HG02870 (cell line): ENCODE data around the gene SPECC1.
"Not testable (repeated sequence)": the region's sequence is repeated elsewhere in the genome, so short reads cannot be mapped to it uniquely, and the experiment has no call there.

Experiments used
- ATAC-seq: cut with Tn5 transposase; IDR thresholded peaks from one replicate; pipeline ENCODE4 v1.9.1; 2021; ENCODE audit warnings: mild to moderate bottlenecking, moderate library complexity; ENCODE audit not compliant: unreplicated experiment

SPECC1 gene

GRCh38 chr17:20284570-20285295, 275.6 kb downstream of the SPECC1 start:
- ATAC-seq: no peak

- no peak for ATAC-seq
Observed at GRCh38 chr17:20289984-20290383, 280.8 kb downstream of the SPECC1 start.

DNA sequence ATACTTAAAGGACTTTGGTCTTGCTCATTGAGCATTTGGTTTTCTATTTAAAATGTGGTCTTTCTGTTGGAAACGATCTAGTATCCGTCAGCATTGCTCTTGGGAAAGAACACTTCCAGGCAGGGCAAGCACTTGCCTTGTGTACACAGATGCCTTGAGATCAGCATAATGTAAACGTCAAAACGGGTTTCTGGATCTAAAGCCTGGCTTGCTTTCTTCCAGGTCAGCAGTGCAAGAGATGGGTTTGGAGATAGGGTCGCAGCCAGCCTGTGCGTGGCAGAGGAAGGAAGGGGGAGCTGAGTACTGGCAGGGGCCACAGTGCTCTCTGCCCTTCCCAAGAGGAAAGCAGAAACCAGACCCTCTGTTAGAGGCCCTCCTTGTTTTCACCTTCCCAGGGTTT, 282.7 kb downstream of the SPECC1 start:
- ATAC-seq: no peak

DNA sequence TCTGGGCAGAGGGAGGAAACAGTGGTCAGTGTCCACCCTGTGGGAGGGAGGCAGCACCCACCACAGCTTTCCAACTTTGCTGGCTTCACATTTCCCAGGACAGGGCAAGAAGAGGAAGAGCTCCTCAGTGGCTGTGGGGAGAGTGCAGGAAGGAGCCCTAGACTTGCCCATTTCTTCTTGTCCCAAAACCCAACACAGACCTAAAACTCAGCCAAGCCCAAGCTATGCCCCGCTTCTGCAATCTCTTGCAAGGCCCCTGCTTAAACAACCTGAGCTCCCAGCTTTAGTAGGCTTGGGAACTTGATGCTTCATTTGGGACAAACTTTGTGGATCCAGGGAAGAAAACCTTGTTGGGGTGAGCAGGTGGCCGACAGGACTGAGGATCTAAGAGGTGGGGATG, 284.3 kb downstream of the SPECC1 start:
- no peak for ATAC-seq

DNA sequence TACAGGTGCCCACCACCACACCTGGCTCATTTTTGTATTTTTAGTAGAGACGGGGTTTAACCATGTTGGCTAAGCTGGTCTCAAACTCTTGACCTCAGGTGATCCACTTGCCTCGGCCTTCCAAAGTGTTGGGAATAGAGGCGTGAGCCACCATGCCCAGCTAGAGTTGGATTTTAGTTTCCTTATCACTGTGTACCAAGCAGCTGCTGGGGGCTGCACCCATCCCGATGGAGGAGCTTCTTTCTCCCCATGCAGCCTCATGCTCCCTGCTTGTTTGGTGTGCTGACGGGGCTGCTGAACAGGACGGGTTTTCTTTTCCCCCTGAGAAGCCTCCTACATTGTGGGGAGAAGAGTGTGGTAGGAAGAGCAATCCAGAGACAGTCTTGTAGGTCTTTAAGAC, 285.0 kb downstream of the SPECC1 start:
- ATAC-seq: no peak

GRCh38 chr17:20299013-20299412, 289.9 kb downstream of the SPECC1 start:
- ATAC-seq: no peak

- no peak for ATAC-seq
Observed at GRCh38 chr17:20300436-20300934, 291.3 kb downstream of the SPECC1 start.

- no peak for ATAC-seq
Observed at GRCh38 chr17:20302246-20302917, 293.2 kb downstream of the SPECC1 start.

DNA sequence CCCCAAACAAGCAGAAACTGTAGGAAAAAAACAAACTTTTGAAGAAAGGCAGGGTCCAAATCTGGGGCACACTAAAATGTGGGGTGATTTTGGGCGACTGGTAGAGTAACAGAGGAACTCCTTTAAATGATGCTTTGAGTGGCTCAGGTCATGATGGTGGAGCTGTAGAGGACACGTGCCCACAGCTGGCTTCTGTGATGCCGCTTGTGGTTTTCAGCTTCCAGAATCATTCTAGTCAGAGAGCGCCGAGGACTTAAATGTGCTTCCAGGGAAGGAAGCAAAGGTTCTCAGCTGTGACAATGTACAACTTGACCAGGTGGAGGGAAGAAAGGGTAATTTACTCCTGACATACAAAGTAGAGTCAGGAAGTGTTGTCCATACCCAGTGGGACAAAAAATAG, 295.8 kb downstream of the SPECC1 start:
- ATAC-seq: no peak

GRCh38 chr17:20306924-20307323, 297.8 kb downstream of the SPECC1 start:
- no peak for ATAC-seq

DNA sequence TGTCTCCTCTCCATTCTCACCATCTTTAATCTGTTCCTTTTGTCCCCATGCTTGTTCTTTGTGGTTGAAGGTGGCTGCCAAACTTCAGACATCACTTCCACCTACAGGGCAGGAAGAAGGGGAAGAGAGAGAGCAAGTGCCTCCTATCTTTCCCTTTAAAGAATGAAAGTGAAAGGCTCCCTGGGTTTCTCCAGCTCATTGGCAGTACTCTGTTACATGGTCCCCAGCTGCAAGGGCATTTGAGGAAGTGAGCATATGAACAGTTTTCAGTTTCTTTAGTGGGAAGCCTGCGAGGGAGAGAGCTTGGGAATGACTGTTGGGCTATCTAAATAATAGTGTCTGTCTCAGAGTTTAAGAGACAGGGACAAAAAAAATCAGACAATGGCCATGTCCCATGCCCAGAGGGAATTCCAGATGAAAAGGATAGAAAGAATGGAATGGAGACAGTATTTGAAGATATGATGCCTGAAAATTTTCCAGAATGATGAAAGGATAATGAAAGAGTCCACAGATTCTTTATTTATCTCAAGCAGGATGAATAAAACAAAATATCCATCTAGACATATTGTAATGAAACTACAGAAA, 298.3 kb downstream of the SPECC1 start:
- no peak for ATAC-seq

GRCh38 chr17:20310481-20310880, 301.3 kb downstream of the SPECC1 start:
- ATAC-seq: no peak

- ATAC-seq: no peak
Observed at GRCh38 chr17:20313306-20313705, 304.1 kb downstream of the SPECC1 start.

GRCh38 chr17:20313891-20314290, 304.7 kb downstream of the SPECC1 start:
- ATAC-seq: no peak

DNA sequence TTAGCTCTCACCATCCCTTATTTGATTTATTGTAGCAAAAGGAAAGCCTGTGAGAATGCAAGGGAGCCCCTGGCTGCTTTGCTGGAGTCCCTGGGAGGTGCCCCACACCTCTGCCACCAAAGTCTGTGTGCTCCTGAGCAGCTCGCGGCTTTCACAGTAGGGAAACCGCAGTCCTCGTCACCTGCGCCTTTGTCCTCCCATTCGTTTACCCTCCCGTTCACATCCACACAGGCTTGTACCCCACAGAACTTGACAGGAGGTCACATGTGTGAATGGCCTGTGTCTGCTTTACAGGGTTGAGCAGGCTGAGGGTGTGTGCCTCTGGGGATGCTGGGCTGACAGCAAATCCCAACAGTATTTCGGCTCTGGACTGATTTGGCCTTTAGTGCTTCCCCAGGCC, 305.7 kb downstream of the SPECC1 start:
- no peak for ATAC-seq

- ATAC-seq: no peak
Observed at GRCh38 chr17:20315311-20315710, 306.2 kb downstream of the SPECC1 start.

GRCh38 chr17:20315821-20316220, 306.7 kb downstream of the SPECC1 start:
- no peak for ATAC-seq

- ATAC-seq: not testable (repeated sequence)
Observed at GRCh38 chr17:20320535-20321229, 311.5 kb downstream of the SPECC1 start.

DNA sequence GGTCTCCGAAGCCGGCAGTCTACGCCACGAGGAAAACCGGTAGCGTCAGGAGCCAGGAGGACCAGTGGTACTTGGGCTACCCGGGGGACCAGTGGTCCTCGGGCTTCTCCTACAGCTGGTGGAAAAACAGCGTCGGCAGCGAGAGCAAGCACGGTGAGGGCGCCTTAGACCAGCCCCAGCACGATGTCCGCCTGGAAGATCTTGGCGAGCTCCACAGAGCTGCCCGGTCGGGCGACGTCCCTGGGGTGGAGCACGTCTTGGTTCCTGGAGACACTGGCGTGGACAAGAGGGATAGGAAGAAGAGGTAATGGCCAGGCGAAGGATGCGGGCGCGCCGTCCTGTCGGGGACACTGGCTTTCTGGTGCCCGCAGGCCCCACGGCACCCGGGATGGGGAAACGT, 312.2 kb downstream of the SPECC1 start:
- ATAC-seq: not testable (repeated sequence)

DNA sequence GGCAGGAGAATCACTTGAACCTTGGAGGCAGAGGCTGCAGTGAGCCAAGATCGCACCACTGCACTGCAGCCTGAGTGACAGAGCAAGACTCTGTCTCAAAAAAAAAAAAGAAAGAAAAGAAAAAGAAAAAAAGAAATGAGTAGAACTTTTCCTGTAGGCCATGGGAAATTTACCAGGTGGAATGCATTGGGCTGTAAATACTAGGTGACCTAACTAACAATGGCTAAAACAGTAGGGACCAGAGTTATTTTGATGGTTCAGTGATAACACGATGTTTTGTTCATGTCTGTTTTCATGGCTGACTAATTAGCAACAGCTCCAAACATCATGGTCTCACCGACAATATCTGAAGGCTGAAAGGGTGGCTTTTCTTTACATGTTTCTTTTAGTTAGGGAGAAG, 318.6 kb downstream of the SPECC1 start:
- ATAC-seq: not testable (repeated sequence)

DNA sequence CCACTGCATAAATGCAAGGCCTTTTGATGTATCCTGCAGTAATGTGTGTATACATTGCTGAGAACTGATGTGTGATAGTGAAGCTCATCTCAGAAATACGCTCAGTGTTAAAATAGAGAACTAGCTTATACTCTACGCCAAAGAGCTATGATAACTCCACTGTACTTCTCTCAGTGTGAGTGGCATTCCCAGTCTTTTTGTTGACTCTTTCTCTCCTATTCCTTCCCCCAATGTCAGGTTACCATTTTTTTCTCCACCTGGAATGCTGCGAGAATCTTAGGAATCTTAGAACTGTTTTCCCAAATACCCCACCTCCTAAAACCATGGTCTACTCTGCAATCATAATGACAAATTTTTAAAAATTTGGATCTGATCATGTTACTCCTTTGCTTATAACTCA, 342.2 kb downstream of the SPECC1 start:
- ATAC-seq: not testable (repeated sequence)
